ENCODE results near the gene SSUH2.
"Not testable (repeated sequence)": the region's sequence is repeated elsewhere in the genome, so short reads cannot be mapped to it uniquely, and the experiment has no call there.

Gene SSUH2

GRCh38 chr3:8675591-8675990 lies 31.0 kb upstream of the SSUH2 start:
- H3K27me3 ChIP-seq (ENCODE audit: control insufficient read depth in 5 of 5, insufficient read depth in 4 of 5, low read length in 5 of 5) = peaks cover 0 to 19% (median 9%) of the 10 kb centered on the region in 5 donors
- peaks cover 0 to 12% (median 0%) of the 10 kb centered on the region in 5 donors for H3K4me1 ChIP-seq (ENCODE audit: control insufficient read depth in 5 of 5, insufficient read depth in 5 of 5, low read length in 5 of 5)
- not testable (repeated sequence) for H3K36me3 ChIP-seq (ENCODE audit: control insufficient read depth in 5 of 5, insufficient read depth in 5 of 5, low read length in 5 of 5); H3K4me3 ChIP-seq (ENCODE audit: low read depth in 1 of 5, low read length in 5 of 5); H3K27ac ChIP-seq (ENCODE audit: low read depth, low read length); H3K9ac ChIP-seq (ENCODE audit: low read length in 5 of 5); H3K9me3 ChIP-seq (ENCODE audit: control insufficient read depth in 5 of 5, low read length in 5 of 5)

GRCh38 chr3:8673083-8673737 lies 28.6 kb upstream of the SSUH2 start:
- peaks cover 0 to 3% (median under 1%) of the 10 kb centered on the region in 5 donors for H3K27me3 ChIP-seq (ENCODE audit: control insufficient read depth in 5 of 5, insufficient read depth in 4 of 5, low read length in 5 of 5)
- no peaks in the 10 kb centered on the region for H3K9me3 ChIP-seq (ENCODE audit: control insufficient read depth in 5 of 5, low read length in 5 of 5)
- no peaks in the 10 kb centered on the region for H3K4me1 ChIP-seq (ENCODE audit: control insufficient read depth in 5 of 5, insufficient read depth in 5 of 5, low read length in 5 of 5)
- no peaks in the 10 kb centered on the region for H3K36me3 ChIP-seq (ENCODE audit: control insufficient read depth in 5 of 5, insufficient read depth in 5 of 5, low read length in 5 of 5)
- H3K9ac ChIP-seq (ENCODE audit: low read length in 5 of 5) = no peak overlapping the region
- H3K27ac ChIP-seq (ENCODE audit: low read depth, low read length) = no peak overlapping the region
- no peak overlapping the region for H3K4me3 ChIP-seq (ENCODE audit: low read depth in 1 of 5, low read length in 5 of 5)

GRCh38 chr3:8669019-8669418 lies 24.4 kb upstream of the SSUH2 start:
- Histone ChIP-seq H3K36me3 (ENCODE audit: control insufficient read depth in 5 of 5, insufficient read depth in 5 of 5, low read length in 5 of 5) (no peaks in the 10 kb centered on the region), H3K9me3 (ENCODE audit: control insufficient read depth in 5 of 5, low read length in 5 of 5) (no peaks in the 10 kb centered on the region), H3K4me3 (ENCODE audit: low read depth in 1 of 5, low read length in 5 of 5) (no peak overlapping the region), H3K4me1 (ENCODE audit: control insufficient read depth in 5 of 5, insufficient read depth in 5 of 5, low read length in 5 of 5) (no peaks in the 10 kb centered on the region), H3K9ac (ENCODE audit: low read length in 5 of 5) (no peak overlapping the region), H3K27me3 (ENCODE audit: control insufficient read depth in 5 of 5, insufficient read depth in 4 of 5, low read length in 5 of 5) (no peaks in the 10 kb centered on the region), H3K27ac (ENCODE audit: low read depth, low read length) (no peak overlapping the region)

GRCh38 chr3:8668216-8668615 lies 23.6 kb upstream of the SSUH2 start:
- no peaks in the 10 kb centered on the region for H3K4me1 ChIP-seq (ENCODE audit: control insufficient read depth in 5 of 5, insufficient read depth in 5 of 5, low read length in 5 of 5)
- H3K27me3 ChIP-seq (ENCODE audit: control insufficient read depth in 5 of 5, insufficient read depth in 4 of 5, low read length in 5 of 5) = no peaks in the 10 kb centered on the region
- no peak overlapping the region for H3K4me3 ChIP-seq (ENCODE audit: low read depth in 1 of 5, low read length in 5 of 5)
- no peaks in the 10 kb centered on the region for H3K9me3 ChIP-seq (ENCODE audit: control insufficient read depth in 5 of 5, low read length in 5 of 5)
- no peak overlapping the region for H3K27ac ChIP-seq (ENCODE audit: low read depth, low read length)
- H3K9ac ChIP-seq (ENCODE audit: low read length in 5 of 5) = no peak overlapping the region
- no peaks in the 10 kb centered on the region for H3K36me3 ChIP-seq (ENCODE audit: control insufficient read depth in 5 of 5, insufficient read depth in 5 of 5, low read length in 5 of 5)

GRCh38 chr3:8667463-8668091 lies 23.0 kb upstream of the SSUH2 start:
- H3K4me3 ChIP-seq (ENCODE audit: low read depth in 1 of 5, low read length in 5 of 5) = no peak overlapping the region
- H3K4me1 ChIP-seq (ENCODE audit: control insufficient read depth in 5 of 5, insufficient read depth in 5 of 5, low read length in 5 of 5) = no peaks in the 10 kb centered on the region
- no peak overlapping the region for H3K9ac ChIP-seq (ENCODE audit: low read length in 5 of 5)
- H3K27me3 ChIP-seq (ENCODE audit: control insufficient read depth in 5 of 5, insufficient read depth in 4 of 5, low read length in 5 of 5) = no peaks in the 10 kb centered on the region
- H3K9me3 ChIP-seq (ENCODE audit: control insufficient read depth in 5 of 5, low read length in 5 of 5) = no peaks in the 10 kb centered on the region
- no peak overlapping the region for H3K27ac ChIP-seq (ENCODE audit: low read depth, low read length)
- no peaks in the 10 kb centered on the region for H3K36me3 ChIP-seq (ENCODE audit: control insufficient read depth in 5 of 5, insufficient read depth in 5 of 5, low read length in 5 of 5)

- Histone ChIP-seq H3K36me3 (ENCODE audit: control insufficient read depth in 5 of 5, insufficient read depth in 5 of 5, low read length in 5 of 5) (no peaks in the 10 kb centered on the region), H3K4me3 (ENCODE audit: low read depth in 1 of 5, low read length in 5 of 5) (no peak overlapping the region), H3K9ac (ENCODE audit: low read length in 5 of 5) (no peak overlapping the region)
Measured at GRCh38 chr3:8665407-8665896, 20.9 kb upstream of the SSUH2 start.

GRCh38 chr3:8663177-8664061 lies 18.8 kb upstream of the SSUH2 start:
- H3K9me3 ChIP-seq (ENCODE audit: control insufficient read depth in 5 of 5, low read length in 5 of 5) = no peaks in the 10 kb centered on the region
- peaks cover 0 to 11% (median 2%) of the 10 kb centered on the region in 5 donors for H3K4me1 ChIP-seq (ENCODE audit: control insufficient read depth in 5 of 5, insufficient read depth in 5 of 5, low read length in 5 of 5)
- H3K9ac ChIP-seq (ENCODE audit: low read length in 5 of 5) = no peak overlapping the region
- peaks cover 0 to 3% (median 0%) of the 10 kb centered on the region in 5 donors for H3K27me3 ChIP-seq (ENCODE audit: control insufficient read depth in 5 of 5, insufficient read depth in 4 of 5, low read length in 5 of 5)
- no peak overlapping the region for H3K27ac ChIP-seq (ENCODE audit: low read depth, low read length)
- no peaks in the 10 kb centered on the region for H3K36me3 ChIP-seq (ENCODE audit: control insufficient read depth in 5 of 5, insufficient read depth in 5 of 5, low read length in 5 of 5)
- no peak overlapping the region for H3K4me3 ChIP-seq (ENCODE audit: low read depth in 1 of 5, low read length in 5 of 5)

More at GRCh38 chr3:8665407-8665896, 20.9 kb upstream of the SSUH2 start:
- no peaks in the 10 kb centered on the region for H3K4me1 ChIP-seq (ENCODE audit: control insufficient read depth in 5 of 5, insufficient read depth in 5 of 5, low read length in 5 of 5)
- H3K27me3 ChIP-seq (ENCODE audit: control insufficient read depth in 5 of 5, insufficient read depth in 4 of 5, low read length in 5 of 5) = peaks cover 0 to 3% (median 0%) of the 10 kb centered on the region in 5 donors
- no peak overlapping the region for H3K27ac ChIP-seq (ENCODE audit: low read depth, low read length)
- no peaks in the 10 kb centered on the region for H3K9me3 ChIP-seq (ENCODE audit: control insufficient read depth in 5 of 5, low read length in 5 of 5)

GRCh38 chr3:8662594-8662993 lies 18.0 kb upstream of the SSUH2 start:
- H3K27ac ChIP-seq (ENCODE audit: low read depth, low read length) = no peak overlapping the region
- no peak overlapping the region for H3K9ac ChIP-seq (ENCODE audit: low read length in 5 of 5)
- H3K4me3 ChIP-seq (ENCODE audit: low read depth in 1 of 5, low read length in 5 of 5) = no peak overlapping the region
- no peaks in the 10 kb centered on the region for H3K36me3 ChIP-seq (ENCODE audit: control insufficient read depth in 5 of 5, insufficient read depth in 5 of 5, low read length in 5 of 5)
- H3K4me1 ChIP-seq (ENCODE audit: control insufficient read depth in 5 of 5, insufficient read depth in 5 of 5, low read length in 5 of 5) = peaks cover 0 to 19% (median 4%) of the 10 kb centered on the region in 5 donors
- no peaks in the 10 kb centered on the region for H3K9me3 ChIP-seq (ENCODE audit: control insufficient read depth in 5 of 5, low read length in 5 of 5)
- peaks cover 0 to 3% (median 0%) of the 10 kb centered on the region in 5 donors for H3K27me3 ChIP-seq (ENCODE audit: control insufficient read depth in 5 of 5, insufficient read depth in 4 of 5, low read length in 5 of 5)

- no peak overlapping the region for H3K27ac ChIP-seq (ENCODE audit: low read depth, low read length)
Measured at GRCh38 chr3:8660175-8661118, 15.8 kb upstream of the SSUH2 start.

More at GRCh38 chr3:8660175-8661118, 15.8 kb upstream of the SSUH2 start:
- Histone ChIP-seq H3K27me3 (ENCODE audit: control insufficient read depth in 5 of 5, insufficient read depth in 4 of 5, low read length in 5 of 5) (peaks cover 0 to 3% (median 0%) of the 10 kb centered on the region in 5 donors), H3K9me3 (ENCODE audit: control insufficient read depth in 5 of 5, low read length in 5 of 5) (no peaks in the 10 kb centered on the region), H3K4me1 (ENCODE audit: control insufficient read depth in 5 of 5, insufficient read depth in 5 of 5, low read length in 5 of 5) (peaks cover 0 to 40% (median 4%) of the 10 kb centered on the region in 5 donors), H3K4me3 (ENCODE audit: low read depth in 1 of 5, low read length in 5 of 5) (no peak overlapping the region), H3K36me3 (ENCODE audit: control insufficient read depth in 5 of 5, insufficient read depth in 5 of 5, low read length in 5 of 5) (no peaks in the 10 kb centered on the region), H3K9ac (ENCODE audit: low read length in 5 of 5) (no peak overlapping the region)

All from subcutaneous abdominal adipose tissue (tissue), 5 donors.